GM21390 (cell line): ENCODE measurements around the gene ATXN1.

ENCODE experiments used
- ATAC-seq: cut with Tn5 transposase; IDR thresholded peaks from one replicate; pipeline ENCODE4 v1.9.1; 2021; ENCODE audit not compliant: unreplicated experiment

Gene ATXN1

DNA sequence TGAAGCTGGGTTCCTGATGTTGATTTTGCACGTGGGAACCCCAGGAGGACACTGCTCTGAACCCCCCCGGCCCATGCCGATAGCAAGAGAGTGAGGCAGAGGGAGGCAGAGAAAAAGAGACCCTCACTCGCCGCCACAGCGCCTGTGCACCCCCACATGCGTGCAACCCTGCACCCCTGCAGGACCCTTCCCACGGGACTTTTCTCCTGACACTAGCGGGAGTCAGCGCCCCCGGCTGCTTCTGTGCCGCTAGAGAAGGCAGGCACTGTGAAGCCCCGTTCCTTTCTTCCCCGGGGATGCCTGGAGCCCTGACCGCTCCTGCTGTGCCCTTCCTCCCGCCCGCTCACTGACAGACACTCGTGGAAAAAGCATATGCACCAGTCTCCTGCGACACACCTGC is 455.5 kb downstream of the ATXN1 start:
- peak; percentile 10 for ATAC-seq

DNA sequence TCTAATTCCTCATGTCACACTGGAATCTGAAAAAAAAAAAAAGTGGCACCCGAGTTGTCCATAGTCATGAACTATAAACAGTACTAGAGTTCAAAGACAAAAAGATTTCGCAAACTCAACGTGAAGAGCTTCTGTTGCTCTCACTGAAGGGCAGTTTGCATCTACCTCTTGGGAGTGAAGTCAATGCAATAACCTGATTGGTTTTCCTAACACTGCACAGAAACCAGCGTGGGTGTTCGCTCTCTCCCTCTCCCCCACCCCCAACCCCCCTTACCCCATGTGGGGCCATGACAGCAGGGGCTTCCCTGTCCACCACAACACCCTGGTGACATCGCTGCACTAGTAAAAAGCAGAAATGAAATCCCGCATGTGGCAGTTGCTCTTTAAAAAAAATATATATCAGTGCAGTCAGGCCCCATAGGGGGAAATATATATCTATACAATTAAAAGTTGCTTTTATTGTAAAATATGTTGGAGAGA is 456.0 kb downstream of the ATXN1 start:
- ATAC-seq: peak; percentile 83

DNA sequence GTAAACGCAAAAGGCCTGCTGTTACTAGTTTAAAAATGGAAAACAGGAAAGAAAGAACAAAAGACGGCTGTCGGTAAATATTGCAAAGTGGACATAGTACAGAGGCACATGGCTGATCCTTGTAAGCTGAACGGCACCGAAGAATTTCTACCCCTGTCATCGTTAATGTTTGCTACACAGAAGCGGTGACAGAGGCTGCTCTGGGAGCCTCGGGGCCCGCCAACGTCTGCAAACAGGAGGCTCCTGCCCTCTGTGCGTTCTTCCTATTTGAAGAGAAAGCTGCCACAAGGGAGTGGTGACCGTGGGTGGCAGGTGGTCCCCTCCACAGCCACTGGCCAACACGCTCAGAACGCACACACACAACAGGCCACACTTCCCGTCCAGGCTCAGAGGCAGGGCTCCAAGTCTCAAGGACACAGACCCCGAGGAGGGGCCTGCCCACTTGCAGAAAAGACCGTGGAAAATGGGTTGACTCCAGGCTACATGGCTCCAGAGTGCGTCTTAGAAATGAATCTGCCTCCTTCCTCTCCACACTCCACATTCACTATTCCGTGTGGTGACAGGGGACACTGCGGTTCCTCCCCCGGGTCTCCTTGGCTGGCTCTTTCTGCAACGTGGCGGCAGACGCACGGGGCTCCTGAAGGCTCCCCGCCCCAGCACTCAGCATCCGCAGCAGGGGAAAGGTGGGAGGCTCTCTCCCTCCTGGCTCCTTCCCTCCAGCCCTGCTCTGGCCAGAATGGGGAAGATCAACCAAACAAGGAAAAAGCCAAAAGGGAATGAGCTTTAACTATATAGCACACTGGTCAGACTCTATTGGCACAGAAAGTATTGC is 458.3 kb downstream of the ATXN1 start:
- ATAC-seq: no peak

DNA sequence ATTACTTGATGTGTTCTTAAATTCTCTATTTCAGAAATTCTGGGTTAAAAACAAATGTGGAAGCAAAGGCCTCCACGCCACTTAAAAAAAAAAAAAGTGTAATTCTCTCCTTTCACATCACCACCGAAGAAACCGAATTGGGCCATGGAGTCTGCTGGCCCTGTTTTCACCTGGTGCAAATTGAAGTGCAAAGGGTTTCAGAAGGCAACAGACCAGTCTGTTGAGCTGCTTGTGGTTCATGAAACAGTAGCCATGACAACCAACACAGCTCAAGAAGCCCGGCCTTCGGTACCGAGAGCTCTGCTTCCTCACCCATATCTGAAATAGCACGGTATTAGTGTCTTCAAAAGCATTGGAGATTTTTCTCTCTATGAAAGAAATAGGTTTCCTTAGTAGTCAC is 459.7 kb downstream of the ATXN1 start:
- ATAC-seq: peak; percentile 67

DNA sequence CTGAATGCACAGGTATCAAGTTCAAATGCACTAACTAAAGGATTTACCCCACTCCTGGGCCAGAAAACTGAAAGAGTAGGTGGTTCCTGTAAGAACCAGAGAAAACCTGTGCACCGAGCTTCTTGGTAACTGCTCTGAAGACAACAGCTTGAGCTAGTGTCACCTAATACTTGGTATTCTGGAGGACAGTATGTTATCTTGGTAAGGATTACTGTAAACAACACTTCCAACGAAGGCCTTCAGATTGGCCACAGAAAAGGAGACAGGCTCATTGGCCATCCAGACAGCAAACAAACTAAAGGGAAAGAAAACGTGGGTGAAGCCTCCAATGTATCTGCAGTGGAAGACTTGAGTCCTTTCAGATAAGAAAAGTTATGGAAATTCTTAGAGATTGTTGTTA is 461.4 kb downstream of the ATXN1 start:
- no peak for ATAC-seq

DNA sequence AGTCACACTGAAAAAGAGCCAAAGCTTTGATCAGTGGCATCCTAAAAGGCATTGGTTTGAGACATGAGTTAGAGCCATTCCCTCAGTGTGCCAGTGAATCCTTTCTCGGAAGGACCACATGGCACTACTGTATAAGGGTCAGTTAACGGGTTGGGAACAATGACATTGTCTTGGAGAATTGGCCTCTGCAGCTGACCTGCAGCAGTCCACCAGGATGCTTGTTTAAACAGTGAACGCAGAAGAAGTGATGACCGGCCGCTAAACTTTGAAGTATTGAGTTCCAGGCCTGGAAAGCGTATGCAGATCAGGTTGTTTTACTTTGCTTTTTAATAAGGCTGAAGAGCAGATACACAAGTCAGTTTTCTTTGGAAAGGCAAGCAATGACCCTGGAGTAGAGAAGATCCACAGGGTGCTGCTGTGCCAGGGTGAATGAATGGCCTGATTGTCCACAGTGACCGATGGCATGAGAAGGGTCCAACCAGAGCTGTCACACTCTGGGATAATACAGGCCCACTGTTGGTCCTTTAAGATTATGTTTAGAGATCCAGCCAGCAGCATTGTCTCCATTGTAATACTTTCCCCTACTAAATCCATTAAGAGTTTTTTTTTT is 465.1 kb downstream of the ATXN1 start:
- ATAC-seq: no peak

DNA sequence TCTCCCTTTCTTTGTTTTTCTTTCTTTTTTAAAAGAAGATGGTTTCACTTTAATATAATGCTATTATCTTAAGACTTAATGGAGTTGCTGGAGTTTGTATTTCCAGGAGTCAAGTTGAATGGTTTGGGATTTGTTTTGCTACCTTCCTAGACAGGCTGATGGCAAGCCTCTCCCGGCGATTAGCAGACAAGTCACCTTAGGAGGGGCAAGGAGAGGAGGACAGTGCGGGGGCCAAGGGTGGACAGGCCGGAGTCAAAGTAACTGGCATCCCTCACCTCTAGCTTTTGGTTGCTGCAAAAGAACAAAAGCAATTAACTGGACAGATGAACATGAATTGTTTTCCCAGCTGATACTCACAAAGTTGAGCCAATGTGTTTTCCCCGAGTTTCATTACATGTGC is 465.8 kb downstream of the ATXN1 start:
- ATAC-seq: no peak

DNA sequence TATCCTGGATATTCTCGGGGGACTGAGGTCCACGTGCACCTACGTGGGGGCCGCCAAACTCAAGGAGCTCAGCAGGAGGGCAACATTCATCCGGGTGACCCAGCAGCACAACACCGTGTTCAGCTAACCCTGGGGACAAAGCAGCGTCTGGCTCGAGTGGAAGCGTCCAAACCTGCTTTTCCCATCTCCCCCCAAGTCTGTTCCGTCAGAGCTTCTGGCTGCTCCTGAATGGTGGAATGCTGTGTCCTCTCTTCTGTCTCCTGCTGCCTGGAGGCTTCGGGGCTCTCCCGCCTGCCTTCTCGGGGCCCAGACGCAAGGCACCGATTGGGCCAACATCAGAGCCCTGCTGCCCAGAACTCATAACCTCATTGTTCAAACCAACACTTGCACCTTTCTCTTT is 466.2 kb downstream of the ATXN1 start:
- no peak for ATAC-seq

DNA sequence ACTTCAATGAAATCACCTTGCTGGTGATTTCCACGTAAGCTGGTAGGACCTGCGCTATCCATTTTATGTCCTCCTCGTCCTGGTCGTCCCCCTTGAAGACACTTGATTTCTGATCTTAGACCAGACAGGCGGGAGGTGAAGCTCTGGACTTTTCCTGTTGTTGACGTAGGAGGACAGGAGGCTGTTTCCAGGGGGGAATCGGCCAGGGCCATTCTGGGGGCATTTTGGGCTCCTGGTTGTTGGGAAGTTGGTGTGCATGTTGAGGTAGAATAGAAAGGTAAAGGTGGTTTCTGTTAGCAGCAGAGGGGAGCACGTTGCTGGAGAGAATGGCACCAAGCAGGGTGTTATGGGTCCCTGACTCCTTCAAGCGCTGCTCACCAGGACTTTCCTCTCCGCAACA is 466.9 kb downstream of the ATXN1 start:
- ATAC-seq: no peak

DNA sequence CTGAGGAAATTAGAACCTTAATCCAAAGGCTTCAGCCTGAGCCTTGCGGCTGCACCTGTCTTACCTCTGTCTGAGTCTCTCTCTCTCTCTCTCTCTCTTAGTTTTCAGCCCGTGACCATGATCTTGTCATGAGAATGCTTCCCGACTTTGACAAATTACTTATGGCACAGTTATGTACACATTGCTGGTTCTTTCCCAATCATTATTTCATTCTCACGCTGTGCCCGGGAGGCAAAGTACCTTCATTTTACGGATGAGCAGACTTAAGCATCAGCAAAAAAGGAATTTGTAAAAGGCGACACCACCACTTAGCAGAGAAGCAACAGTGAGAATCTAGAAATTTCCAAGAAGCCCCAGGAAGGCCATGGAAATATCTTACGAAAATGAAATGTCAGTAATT is 468.3 kb downstream of the ATXN1 start:
- no peak for ATAC-seq

DNA sequence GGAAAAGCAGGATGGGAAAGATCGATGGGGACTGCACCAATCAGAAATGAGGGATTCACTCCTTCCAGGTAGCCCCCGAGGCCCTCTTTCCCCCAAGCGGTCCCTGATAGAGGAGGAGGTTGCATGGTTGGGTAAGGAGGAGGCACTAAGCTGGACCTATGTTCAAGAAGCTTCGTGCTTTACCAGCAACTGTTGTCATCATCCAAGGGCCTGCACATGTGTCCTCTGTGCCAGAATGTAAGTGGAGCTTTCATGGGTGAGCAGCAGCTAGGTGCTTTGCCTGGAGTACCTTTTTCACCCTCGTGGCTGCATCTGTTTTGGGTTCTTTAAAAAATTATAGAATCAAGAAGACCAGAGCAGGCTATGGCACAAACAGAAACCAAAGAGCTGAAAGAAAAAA is 468.8 kb downstream of the ATXN1 start:
- ATAC-seq: no peak

DNA sequence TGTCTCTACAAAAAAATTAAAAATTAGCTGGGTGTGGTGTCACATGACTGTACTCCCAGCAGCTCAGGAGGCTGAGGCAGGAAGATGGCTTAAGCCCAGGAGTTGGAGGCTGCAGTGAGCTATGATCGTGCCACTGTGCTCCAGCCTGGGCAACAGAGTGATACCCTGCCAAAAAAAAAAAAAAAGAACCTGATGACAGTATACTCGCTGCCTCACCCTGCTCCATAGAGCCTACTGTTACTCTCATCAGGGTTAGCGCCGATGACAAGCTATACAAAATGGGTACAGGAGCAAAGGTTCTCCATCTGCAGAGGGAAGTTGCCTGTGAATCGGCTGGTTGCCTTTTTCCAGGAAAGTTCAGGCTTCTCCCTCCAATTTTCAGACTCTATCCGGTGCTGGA is 469.5 kb downstream of the ATXN1 start:
- no peak for ATAC-seq

DNA sequence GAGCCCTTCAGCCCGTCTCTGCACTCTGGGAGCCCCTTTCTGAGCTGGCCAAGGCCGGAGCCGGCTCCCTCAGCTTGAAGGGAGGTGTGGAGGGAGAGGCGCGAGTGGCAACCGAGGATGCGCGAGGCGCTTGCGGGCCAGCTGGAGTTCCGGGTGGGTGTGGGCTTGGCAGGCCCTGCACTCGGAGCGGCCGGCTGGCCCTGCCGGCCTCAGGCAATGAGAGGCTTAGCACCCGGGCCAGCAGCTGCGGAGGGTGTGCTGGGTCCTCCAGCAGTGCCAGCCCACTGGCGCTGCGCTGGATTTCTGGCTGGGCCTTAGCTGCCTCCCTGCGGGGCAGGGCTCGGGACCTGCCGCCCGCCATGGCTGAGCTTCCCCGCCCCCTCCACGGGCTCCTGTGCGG is 473.1 kb downstream of the ATXN1 start:
- ATAC-seq: no peak

DNA sequence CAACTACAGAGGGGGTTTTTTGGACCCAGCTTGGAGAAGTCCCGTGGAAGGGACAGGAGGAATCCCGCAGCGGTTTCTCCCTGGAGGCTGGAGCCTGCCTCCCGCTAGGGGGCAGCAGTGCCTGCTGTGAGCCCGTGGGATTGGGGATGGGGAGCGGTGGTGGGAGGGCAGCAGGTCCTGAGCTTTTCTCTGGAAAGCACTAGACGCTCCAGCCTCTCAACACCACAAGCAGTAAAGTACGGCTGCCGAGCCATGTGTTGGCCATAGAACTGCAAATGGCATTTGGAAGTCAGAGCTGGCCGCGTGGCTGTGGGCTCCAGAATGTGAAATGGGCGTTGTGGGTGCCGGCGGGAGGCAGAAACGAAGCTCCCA is 475.1 kb downstream of the ATXN1 start:
- no peak for ATAC-seq

DNA sequence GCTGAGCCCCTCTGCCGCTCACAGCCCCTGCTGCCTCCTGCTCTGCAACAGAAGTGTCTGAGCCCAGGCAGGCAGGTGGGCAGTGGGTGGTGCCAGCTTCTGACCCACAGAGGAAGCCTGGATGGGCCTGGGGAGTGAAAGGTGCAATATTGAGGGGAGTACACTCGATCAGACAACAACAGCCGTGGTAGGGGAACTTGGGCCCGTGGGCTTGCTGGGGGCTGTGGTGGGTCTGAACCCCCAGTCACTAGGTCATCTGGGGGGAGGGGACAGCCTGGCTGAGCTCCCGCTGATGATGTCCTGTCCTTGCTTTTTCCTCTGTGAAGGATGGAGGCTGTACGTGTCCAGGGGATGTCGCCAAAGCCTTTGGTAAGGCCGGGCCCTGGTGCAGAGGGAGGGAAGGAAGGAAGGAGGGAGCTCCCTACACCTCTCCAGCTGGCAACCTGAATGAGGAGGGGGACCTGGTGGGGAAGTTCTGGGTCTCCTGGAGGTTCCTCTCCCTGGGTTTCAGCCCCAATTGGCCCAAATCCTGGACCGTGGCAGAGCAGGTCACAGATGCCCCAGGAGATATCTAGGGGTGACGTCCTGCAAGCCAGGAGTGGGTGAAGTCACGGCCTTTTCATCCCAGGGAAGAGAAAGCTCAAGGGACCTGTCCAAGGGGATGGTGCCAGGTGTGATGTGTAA is 475.7 kb downstream of the ATXN1 start:
- ATAC-seq: no peak

DNA sequence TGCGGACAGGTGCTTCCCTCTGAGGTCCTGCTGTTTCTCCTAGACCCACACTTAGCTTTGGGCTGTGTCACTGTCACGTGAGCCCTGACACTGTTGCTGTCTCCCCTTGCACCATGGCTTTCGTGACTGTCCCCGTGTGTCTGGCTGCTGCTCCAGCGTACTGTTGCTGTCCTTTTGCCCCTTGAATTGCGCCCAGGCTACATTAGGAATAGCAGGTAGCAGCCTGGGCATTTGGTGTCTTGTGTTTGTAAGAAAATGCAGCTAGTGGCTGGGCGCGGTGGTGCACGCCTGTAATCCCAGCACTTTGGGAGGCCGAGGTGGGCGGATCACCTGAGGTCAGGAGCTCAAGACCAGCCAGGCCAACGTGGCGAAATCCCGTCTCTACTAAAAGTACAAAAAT is 476.8 kb downstream of the ATXN1 start:
- ATAC-seq: no peak

DNA sequence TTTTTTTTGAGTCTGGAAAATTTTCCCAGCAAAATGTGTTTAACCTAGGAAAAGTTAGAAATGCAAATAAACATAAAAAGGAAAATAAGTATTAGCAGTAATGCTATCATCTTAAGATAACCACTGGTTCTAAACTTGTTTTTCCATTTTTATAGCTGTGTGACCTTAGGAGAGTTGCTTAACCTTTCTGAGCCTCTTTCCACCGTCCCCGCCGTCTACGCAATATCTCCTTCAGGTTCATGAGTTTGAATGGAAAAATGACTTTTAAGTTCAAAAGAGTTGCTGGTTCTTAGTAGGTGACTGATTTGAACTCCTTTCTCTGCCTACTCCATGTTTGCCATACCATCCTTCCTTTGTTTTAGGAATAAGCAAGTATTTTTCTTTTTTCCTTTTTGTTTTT is 478.9 kb downstream of the ATXN1 start:
- ATAC-seq: no peak

DNA sequence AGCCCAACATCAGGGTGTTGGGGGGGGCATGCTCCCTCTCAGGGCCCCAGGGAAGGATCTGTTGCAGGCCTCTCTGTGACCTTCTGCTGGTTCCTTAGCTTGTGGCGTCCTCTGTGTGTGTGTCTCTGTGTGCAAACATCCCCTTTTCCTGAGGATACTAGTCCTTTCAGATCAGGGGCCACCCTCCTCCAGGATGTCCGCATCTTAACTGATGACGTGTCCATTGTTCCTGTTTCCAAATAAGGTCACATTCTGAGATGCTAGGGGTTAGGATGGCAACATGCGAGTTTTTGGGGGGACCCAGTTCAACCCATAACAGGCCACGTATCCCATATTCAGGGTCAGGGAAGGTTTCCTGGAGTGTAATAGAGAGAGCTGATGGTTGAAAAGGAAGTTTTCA is 482.0 kb downstream of the ATXN1 start:
- ATAC-seq: no peak

DNA sequence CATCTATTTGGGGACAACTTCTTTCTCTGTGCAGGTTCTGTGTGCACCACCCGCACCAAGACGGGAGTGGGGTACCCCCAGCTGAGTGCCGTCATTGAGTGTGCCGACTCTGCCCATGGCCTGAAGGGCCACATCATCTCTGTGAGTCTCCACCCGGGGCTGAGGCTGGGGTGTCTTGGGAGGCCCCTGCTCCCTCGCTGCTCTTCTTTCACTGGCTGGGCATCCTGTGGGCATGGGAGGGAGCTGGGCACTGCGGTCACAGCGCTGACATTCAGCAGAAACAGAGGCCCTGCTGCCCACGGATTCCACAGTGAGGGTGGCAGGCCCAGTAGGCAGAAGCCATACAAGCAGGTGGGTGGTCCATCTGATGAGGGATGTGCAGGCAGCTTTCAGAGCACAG is 482.5 kb downstream of the ATXN1 start:
- ATAC-seq: no peak

DNA sequence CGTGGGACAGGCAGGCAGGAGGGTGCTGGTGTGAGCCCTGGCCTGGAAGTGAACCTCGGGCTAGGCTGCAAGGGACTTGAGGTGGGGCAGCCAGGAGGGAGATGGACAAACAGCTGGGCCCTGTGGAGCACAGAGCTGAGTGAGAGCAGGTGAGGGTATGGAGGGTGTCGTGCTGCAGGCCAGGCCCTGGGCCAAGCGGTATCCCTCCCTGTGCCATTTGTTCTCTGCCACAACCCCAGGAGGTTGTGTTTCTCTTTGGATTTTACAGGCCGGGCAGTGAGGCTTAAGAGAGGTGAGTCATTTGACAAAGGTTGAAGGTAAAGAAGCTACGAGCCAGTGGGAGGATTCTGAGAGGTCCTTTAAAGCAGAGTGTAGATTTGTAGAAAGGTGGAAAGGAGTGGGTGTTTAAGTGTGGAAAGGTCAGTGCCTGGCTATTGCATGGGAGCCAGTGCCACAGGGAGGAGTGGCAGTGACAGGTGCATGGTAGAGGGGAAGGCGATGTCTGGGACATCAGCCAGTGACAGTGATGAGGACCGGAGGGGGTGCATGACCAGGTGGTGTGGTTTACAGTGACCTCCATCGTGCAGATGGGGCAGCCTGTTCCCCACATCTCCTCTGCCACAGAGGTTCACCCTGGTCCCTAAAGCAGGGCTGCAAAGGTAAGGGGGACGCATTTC is 483.1 kb downstream of the ATXN1 start:
- no peak for ATAC-seq

DNA sequence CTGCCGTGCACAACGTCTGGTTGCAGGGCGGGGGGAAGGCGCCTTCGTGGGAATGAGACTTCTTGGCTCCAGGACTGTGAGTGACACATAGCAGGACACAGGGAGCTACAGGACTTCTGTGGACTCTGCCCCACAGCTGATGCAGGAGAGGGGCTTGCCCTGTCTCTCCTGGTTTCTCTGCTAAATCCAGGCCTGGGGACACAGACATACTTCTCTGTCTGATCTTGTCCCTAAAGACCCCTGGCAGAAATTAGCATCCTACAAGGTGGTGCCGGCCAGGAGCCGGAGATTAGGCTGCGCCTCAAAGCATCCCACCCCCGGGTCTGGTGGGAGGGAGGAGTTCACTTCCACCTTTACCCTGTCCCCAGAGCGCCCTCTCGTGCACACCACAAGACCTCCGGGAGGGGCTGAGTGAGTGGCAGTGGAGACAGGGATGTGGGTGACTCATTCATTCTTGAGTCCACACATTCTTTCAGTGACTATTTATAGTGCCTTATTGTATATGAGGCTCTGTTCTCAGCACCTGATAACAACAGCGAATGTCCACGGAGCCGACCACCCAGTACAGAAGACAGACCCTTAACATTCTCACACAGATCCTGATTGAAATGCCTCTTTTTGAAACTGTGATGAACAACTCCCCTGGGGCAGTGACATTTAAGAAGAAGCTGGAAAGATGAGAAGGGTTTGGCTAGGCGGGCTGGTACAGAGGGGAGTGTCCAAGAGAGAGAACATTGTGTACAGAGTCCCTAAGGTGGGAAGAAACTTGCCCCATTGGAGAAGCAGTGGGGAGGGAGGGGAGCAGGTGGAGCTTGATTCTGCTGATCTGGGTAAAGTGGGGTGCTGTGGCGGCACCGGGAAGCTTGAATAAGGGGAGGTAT is 483.9 kb downstream of the ATXN1 start:
- ATAC-seq: no peak
